HG03460 (cell line): ENCODE results near the gene RASSF8.

ENCODE experiments used
- ATAC-seq: cut with Tn5 transposase; IDR thresholded peaks from one replicate; pipeline ENCODE4 v1.9.1; 2021; ENCODE audit not compliant: unreplicated experiment

Gene RASSF8

GRCh38 chr12:25958428-25959070, at the start of gene RASSF8:
Gene RASSF8 (plus strand): TSS chr12:25958682. CDS start chr12:26055344, 96,662 bp downstream.
- peak; percentile 77 for ATAC-seq

- no peak for ATAC-seq
Measured at GRCh38 chr12:25914551-25914950, 43.9 kb upstream of the RASSF8 start.

- ATAC-seq = no peak
Measured at GRCh38 chr12:25924491-25925001, 33.9 kb upstream of the RASSF8 start.

- ATAC-seq = no peak
Measured at GRCh38 chr12:25925064-25925463, 33.4 kb upstream of the RASSF8 start.

GRCh38 chr12:25926536-25926935, 31.9 kb upstream of the RASSF8 start:
- no peak for ATAC-seq

GRCh38 chr12:25929142-25929541, 29.3 kb upstream of the RASSF8 start:
- no peak for ATAC-seq

GRCh38 chr12:25932971-25933370, 25.5 kb upstream of the RASSF8 start:
- no peak for ATAC-seq

GRCh38 chr12:25934456-25934855, 24.0 kb upstream of the RASSF8 start:
- ATAC-seq = no peak

- ATAC-seq = no peak
Measured at GRCh38 chr12:25935355-25936144, 22.9 kb upstream of the RASSF8 start.

GRCh38 chr12:25937096-25937495, 21.4 kb upstream of the RASSF8 start:
- ATAC-seq = no peak

- no peak for ATAC-seq
Measured at GRCh38 chr12:25938581-25938980, 19.9 kb upstream of the RASSF8 start.

- ATAC-seq = no peak
Measured at GRCh38 chr12:25939606-25940005, 18.9 kb upstream of the RASSF8 start.

GRCh38 chr12:25940886-25941285, 17.6 kb upstream of the RASSF8 start:
- ATAC-seq = no peak

GRCh38 chr12:25942709-25943108, 15.8 kb upstream of the RASSF8 start:
- ATAC-seq = no peak

- no peak for ATAC-seq
Measured at GRCh38 chr12:25943940-25944339, 14.5 kb upstream of the RASSF8 start.

GRCh38 chr12:25949343-25949742, 9.1 kb upstream of the RASSF8 start:
- ATAC-seq = no peak

- no peak for ATAC-seq
Measured at GRCh38 chr12:25950329-25951115, 8.0 kb upstream of the RASSF8 start.

GRCh38 chr12:25957793-25958427, 572 bp upstream of the RASSF8 start:
- ATAC-seq = peak; percentile 12

- ATAC-seq = peak; percentile 23
Measured at GRCh38 chr12:25959071-25959961, 834 bp downstream of the RASSF8 start.

- ATAC-seq = no peak
Measured at GRCh38 chr12:25960143-25960542, 1.7 kb downstream of the RASSF8 start.
